Loucy (cell line): Measurements from ENCODE around the gene LRRTM4.

ENCODE experiments used
- H2AFZ ChIP-seq: fragments of 200-600 bp; sonication (generic); 2 replicates; pipeline ENCODE4 v1.6.0; 2016; ENCODE audit warnings: antibody characterized with exemption, mild to moderate bottlenecking, low read length, moderate library complexity
- H3F3A ChIP-seq: fragments of 200-600 bp; 2 replicates; pipeline ENCODE4 v1.6.0; 2016; ENCODE audit warnings: antibody characterized with exemption, low read depth, mild to moderate bottlenecking
- H3K27me3 ChIP-seq: fragments of 200-600 bp; sonication (generic); 2 replicates; pipeline ENCODE4 v1.6.1; 2014; ENCODE audit warnings: low read length, mild to moderate bottlenecking; ENCODE audit not compliant: insufficient read depth, poor library complexity, severe bottlenecking
- H3K36me3 ChIP-seq: fragments of 200-600 bp; sonication (generic); 2 replicates; pipeline ENCODE4 v1.6.1; 2016; ENCODE audit warnings: low read length; ENCODE audit not compliant: insufficient read depth
- H3K4me1 ChIP-seq: fragments of 200-600 bp; sonication (generic); 2 replicates; pipeline ENCODE4 v1.5.1; 2014; ENCODE audit warnings: low read length, mild to moderate bottlenecking; ENCODE audit not compliant: insufficient read depth, poor library complexity, severe bottlenecking
- H3K4me2 ChIP-seq: fragments of 200-600 bp; sonication (generic); 2 replicates; pipeline ENCODE4 v1.6.0; 2014; ENCODE audit warnings: antibody characterized with exemption, low read length, low read depth, mild to moderate bottlenecking; ENCODE audit not compliant: poor library complexity, severe bottlenecking
- H3K4me3 ChIP-seq: fragments of 200-600 bp; sonication (generic); 2 replicates; pipeline ENCODE4 v1.5.1; 2014; ENCODE audit warnings: low read length, mild to moderate bottlenecking, mixed read lengths; ENCODE audit not compliant: poor library complexity, severe bottlenecking
- H3K79me2 ChIP-seq: fragments of 200-600 bp; sonication (generic); 2 replicates; pipeline ENCODE4 v1.6.1; 2014; ENCODE audit warnings: low read length; ENCODE audit not compliant: insufficient read depth
- H3K9ac ChIP-seq: fragments of 200-600 bp; sonication (generic); 2 replicates; pipeline ENCODE4 v1.6.0; 2014; ENCODE audit warnings: mild to moderate bottlenecking, low read depth, low read length, moderate library complexity; ENCODE audit not compliant: poor library complexity, severe bottlenecking
- H3K9me2 ChIP-seq: fragments of 200-600 bp; sonication (generic); replicated peaks from 2 replicates; pipeline ENCODE4 v1.6.1; 2016; ENCODE audit warnings: low read depth, low read length, mixed read lengths
- H3K9me3 ChIP-seq: fragments of 200-600 bp; sonication (generic); 2 replicates; pipeline ENCODE4 v1.6.1; 2014; ENCODE audit warnings: mild to moderate bottlenecking, antibody characterized with exemption, low read length, low read depth; ENCODE audit not compliant: insufficient read depth
- H4K20me1 ChIP-seq: fragments of 200-600 bp; sonication (generic); 2 replicates; pipeline ENCODE4 v1.6.0; 2014; ENCODE audit warnings: antibody characterized with exemption, low read length, mild to moderate bottlenecking; ENCODE audit not compliant: insufficient read depth, poor library complexity, severe bottlenecking
- CTCF ChIP-seq: fragments of 200-600 bp; sonication (generic); conservative IDR thresholded peaks from 2 replicates; pipeline ENCODE4 v1.5.1; 2014; ENCODE audit warnings: mild to moderate bottlenecking, antibody characterized with exemption, low read length
- EZH2phosphoT487 ChIP-seq: fragments of 200-600 bp; IDR thresholded peaks from 2 replicates; pipeline ENCODE4 v1.6.1; 2018; ENCODE audit warnings: antibody characterized with exemption, mild to moderate bottlenecking, moderate library complexity, borderline replicate concordance

Gene LRRTM4

GRCh38 chr2:77538031-77538430, 15.9 kb upstream of the LRRTM4 start:
- Histone ChIP-seq H3K4me3 (no peak overlapping the region), H3K27me3 (no peaks in the 10 kb centered on the region), H3F3A (no peaks in the 10 kb centered on the region), H2AFZ (no peak overlapping the region), H3K9ac (no peak overlapping the region), H4K20me1 (no peaks in the 10 kb centered on the region), H3K4me1 (no peaks in the 10 kb centered on the region), H3K9me2 (no peaks in the 10 kb centered on the region), H3K79me2 (no peaks in the 10 kb centered on the region), H3K36me3 (no peaks in the 10 kb centered on the region), H3K9me3 (no peaks in the 10 kb centered on the region), H3K4me2 (no peak overlapping the region)
- no peak for TF ChIP-seq CTCF
- TF ChIP-seq EZH2phosphoT487: no peak

GRCh38 chr2:77522888-77523287, 712 bp upstream of the LRRTM4 start:
- Histone ChIP-seq H4K20me1 (no peaks in the 10 kb centered on the region), H2AFZ (no peak overlapping the region), H3K9ac (no peak overlapping the region), H3K27me3 (no peaks in the 10 kb centered on the region), H3K79me2 (no peaks in the 10 kb centered on the region), H3F3A (no peaks in the 10 kb centered on the region), H3K4me2 (no peak overlapping the region), H3K9me3 (no peaks in the 10 kb centered on the region), H3K4me1 (no peaks in the 10 kb centered on the region), H3K4me3 (no peak overlapping the region), H3K36me3 (no peaks in the 10 kb centered on the region), H3K9me2 (no peaks in the 10 kb centered on the region)
- no peak for TF ChIP-seq CTCF
- TF ChIP-seq EZH2phosphoT487: no peak

GRCh38 chr2:77521548-77521891, 656 bp downstream of the LRRTM4 start:
- Histone ChIP-seq H2AFZ (no peak overlapping the region), H4K20me1 (no peaks in the 10 kb centered on the region), H3K9me3 (no peaks in the 10 kb centered on the region), H3K27me3 (no peaks in the 10 kb centered on the region), H3K4me1 (no peaks in the 10 kb centered on the region), H3K79me2 (no peaks in the 10 kb centered on the region), H3F3A (no peaks in the 10 kb centered on the region), H3K36me3 (no peaks in the 10 kb centered on the region), H3K9me2 (no peaks in the 10 kb centered on the region), H3K9ac (no peak overlapping the region), H3K4me3 (no peak overlapping the region), H3K4me2 (no peak overlapping the region)
- TF ChIP-seq EZH2phosphoT487: no peak
- no peak for TF ChIP-seq CTCF
